IMR-90 (cell line): ENCODE data around the gene IL1RAPL1.

ENCODE experiments used
- BHLHE40 ChIP-seq: fragments of 150-350 bp; IDR thresholded peaks from 2 replicates; pipeline ENCODE4 v1.6.1; 2016; ENCODE audit warnings: mild to moderate bottlenecking, low read depth, low read length
- POLR2A ChIP-seq: IDR thresholded peaks from 2 replicates; pipeline ENCODE4 v1.6.1; 2012; ENCODE audit warnings: mild to moderate bottlenecking, low read depth, low read length
- RFX5 ChIP-seq: IDR thresholded peaks from 2 replicates; pipeline ENCODE4 v1.8.0; 2012; ENCODE audit warnings: low read depth, mild to moderate bottlenecking, low read length, moderate library complexity
- TF ChIP-seq, protein P1 (sequence below): conservative IDR thresholded peaks from 2 replicates; pipeline ENCODE4 v1.5.1; 2012; ENCODE audit warnings: mild to moderate bottlenecking, low read depth, low read length, improper control_type of control experiment
- TF ChIP-seq, protein P2 (sequence below): fragments of 150-350 bp; IDR thresholded peaks from 2 replicates; pipeline ENCODE4 v1.6.1; 2017; ENCODE audit warnings: mild to moderate bottlenecking, antibody characterized with exemption, low read length, low read depth

DNA sequence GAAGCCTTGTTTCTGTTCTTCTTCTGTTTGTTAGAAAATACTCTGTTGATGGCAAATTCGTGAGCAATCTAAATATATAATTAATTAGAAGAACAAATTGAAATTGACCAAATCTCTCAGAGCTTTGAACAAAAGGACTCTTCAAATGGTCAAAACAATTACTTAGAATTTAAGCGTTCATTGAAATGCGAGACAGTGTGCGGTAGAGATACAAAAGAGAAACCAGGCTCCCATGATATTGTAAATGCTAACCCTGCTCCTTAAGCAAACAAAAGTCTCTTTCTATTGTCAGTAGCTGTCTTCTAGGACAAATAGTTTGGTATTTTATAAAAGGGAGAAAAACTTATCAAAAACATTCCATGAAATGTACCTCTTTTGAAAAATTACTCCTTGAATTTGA is 1174.8 kb downstream of the IL1RAPL1 start:
- TF ChIP-seq, protein P1, sequence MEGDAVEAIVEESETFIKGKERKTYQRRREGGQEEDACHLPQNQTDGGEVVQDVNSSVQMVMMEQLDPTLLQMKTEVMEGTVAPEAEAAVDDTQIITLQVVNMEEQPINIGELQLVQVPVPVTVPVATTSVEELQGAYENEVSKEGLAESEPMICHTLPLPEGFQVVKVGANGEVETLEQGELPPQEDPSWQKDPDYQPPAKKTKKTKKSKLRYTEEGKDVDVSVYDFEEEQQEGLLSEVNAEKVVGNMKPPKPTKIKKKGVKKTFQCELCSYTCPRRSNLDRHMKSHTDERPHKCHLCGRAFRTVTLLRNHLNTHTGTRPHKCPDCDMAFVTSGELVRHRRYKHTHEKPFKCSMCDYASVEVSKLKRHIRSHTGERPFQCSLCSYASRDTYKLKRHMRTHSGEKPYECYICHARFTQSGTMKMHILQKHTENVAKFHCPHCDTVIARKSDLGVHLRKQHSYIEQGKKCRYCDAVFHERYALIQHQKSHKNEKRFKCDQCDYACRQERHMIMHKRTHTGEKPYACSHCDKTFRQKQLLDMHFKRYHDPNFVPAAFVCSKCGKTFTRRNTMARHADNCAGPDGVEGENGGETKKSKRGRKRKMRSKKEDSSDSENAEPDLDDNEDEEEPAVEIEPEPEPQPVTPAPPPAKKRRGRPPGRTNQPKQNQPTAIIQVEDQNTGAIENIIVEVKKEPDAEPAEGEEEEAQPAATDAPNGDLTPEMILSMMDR = no peak
- TF ChIP-seq RFX5 (no peak), POLR2A (no peak), BHLHE40 (no peak)
- TF ChIP-seq, protein P2, sequence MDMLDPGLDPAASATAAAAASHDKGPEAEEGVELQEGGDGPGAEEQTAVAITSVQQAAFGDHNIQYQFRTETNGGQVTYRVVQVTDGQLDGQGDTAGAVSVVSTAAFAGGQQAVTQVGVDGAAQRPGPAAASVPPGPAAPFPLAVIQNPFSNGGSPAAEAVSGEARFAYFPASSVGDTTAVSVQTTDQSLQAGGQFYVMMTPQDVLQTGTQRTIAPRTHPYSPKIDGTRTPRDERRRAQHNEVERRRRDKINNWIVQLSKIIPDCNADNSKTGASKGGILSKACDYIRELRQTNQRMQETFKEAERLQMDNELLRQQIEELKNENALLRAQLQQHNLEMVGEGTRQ = no peak
